HG03378 (cell line): ENCODE data around the gene ANKIB1.
"Not testable (repeated sequence)": the region's sequence is repeated elsewhere in the genome, so short reads cannot be mapped to it uniquely, and the experiment has no call there.

Experiments used
- ATAC-seq: cut with Tn5 transposase; IDR thresholded peaks from one replicate; pipeline ENCODE4 v1.9.1; 2021; ENCODE audit warnings: mild to moderate bottlenecking, moderate library complexity; ENCODE audit not compliant: unreplicated experiment

ANKIB1 gene

GRCh38 chr7:92402920-92403759, 157.4 kb downstream of the ANKIB1 start:
- no peak for ATAC-seq

GRCh38 chr7:92403760-92404074, 157.9 kb downstream of the ANKIB1 start:
- no peak for ATAC-seq

- ATAC-seq = no peak
Observed at GRCh38 chr7:92404170-92404614, 158.4 kb downstream of the ANKIB1 start.

GRCh38 chr7:92409357-92409756, 163.6 kb downstream of the ANKIB1 start:
- ATAC-seq = no peak

GRCh38 chr7:92410162-92410561, 164.4 kb downstream of the ANKIB1 start:
- ATAC-seq = not testable (repeated sequence)

- no peak for ATAC-seq
Observed at GRCh38 chr7:92412745-92413144, 167.0 kb downstream of the ANKIB1 start.

- ATAC-seq = no peak
Observed at GRCh38 chr7:92413550-92413949, 167.8 kb downstream of the ANKIB1 start.

GRCh38 chr7:92415225-92415624, 169.5 kb downstream of the ANKIB1 start:
- no peak for ATAC-seq

GRCh38 chr7:92417913-92418312, 172.1 kb downstream of the ANKIB1 start:
- ATAC-seq = no peak

GRCh38 chr7:92421676-92422435, 176.1 kb downstream of the ANKIB1 start:
- no peak for ATAC-seq

GRCh38 chr7:92422926-92423325, 177.2 kb downstream of the ANKIB1 start:
- no peak for ATAC-seq

GRCh38 chr7:92423710-92424131, 177.9 kb downstream of the ANKIB1 start:
- no peak for ATAC-seq

- no peak for ATAC-seq
Observed at GRCh38 chr7:92425311-92425947, 179.7 kb downstream of the ANKIB1 start.

GRCh38 chr7:92427193-92427592, 181.4 kb downstream of the ANKIB1 start:
- no peak for ATAC-seq

- no peak for ATAC-seq
Observed at GRCh38 chr7:92432299-92432946, 186.6 kb downstream of the ANKIB1 start.

GRCh38 chr7:92433019-92433418, 187.2 kb downstream of the ANKIB1 start:
- no peak for ATAC-seq

- ATAC-seq = no peak
Observed at GRCh38 chr7:92435542-92435941, 189.8 kb downstream of the ANKIB1 start.

GRCh38 chr7:92436612-92437445, 191.1 kb downstream of the ANKIB1 start:
- ATAC-seq = no peak

GRCh38 chr7:92437956-92438491, 192.2 kb downstream of the ANKIB1 start:
- no peak for ATAC-seq

GRCh38 chr7:92442720-92443119, 196.9 kb downstream of the ANKIB1 start:
- ATAC-seq = not testable (repeated sequence)
